Measurements from ENCODE around the gene ZNF385A.
A peak's percentile ranks its signal among the peaks of the same experiment; 100 is the strongest.

ZNF385A gene

DNA sequence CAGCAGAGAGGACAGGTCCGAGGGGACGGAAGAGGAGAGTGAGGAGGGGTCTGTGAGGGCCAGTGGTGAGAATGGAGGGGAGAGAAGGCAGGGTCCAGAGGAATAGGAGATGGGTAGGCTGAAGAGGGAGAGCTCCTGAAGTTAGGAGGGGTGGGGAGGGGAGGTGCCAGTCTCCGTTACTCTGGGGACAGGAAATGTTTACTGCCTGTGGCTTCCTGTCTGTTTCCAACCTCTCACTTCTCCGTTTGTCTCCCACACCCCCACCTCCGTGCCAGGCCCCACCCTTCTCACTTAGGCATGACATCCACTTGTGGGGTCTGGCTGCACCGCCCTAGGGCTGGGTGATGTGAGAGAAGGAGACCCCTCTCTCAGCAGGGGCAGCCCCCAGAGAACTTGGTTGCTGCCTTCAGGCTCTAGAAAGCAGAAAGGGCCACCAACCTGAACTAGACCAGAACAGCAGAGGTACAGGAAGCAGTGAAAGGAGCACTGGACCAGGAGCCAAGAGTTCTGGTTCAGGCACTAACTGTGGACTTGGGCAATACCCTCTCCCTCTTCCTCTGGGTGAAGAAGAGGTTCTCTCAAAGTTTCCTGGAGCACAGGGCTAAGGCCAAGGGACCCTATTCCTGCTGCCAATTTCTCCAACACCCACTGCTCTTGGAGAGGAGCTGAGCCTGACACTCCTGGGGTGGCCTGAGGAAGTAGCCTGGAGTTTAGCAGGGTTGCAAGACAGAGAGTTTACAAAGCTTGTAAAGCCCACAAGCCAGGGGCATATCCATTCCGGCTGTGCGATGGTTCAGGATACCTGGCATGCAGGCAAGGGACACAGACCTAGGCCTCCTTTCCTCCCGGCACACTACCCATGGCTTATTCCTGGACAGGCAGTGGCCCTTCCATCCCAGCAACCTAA is 29.0 kb upstream of the ZNF385A start:
- TF ChIP-seq CTCF (conservative IDR thresholded peaks at IDR 0.05; ENCODE audit: low read length): no peak
- peak overlapping the region; percentile 18 for H3K4me3 ChIP-seq (ENCODE audit: low read length)
- DNase-seq (ENCODE audit: low read depth): peak; percentile 66

- peak overlapping the region; percentile 13 for H3K4me3 ChIP-seq (ENCODE audit: low read length)
- TF ChIP-seq CTCF (conservative IDR thresholded peaks at IDR 0.05; ENCODE audit: low read length): no peak
- DNase-seq (ENCODE audit: low read depth): no peak
Measured at GRCh38 chr12:54412786-54413185, 28.3 kb upstream of the ZNF385A start.

- H3K4me3 ChIP-seq (ENCODE audit: low read length): peak overlapping the region; percentile 13
Measured at GRCh38 chr12:54412348-54412747, 27.8 kb upstream of the ZNF385A start.

GRCh38 chr12:54411391-54412241 is 27.1 kb upstream of the ZNF385A start:
- no peak for TF ChIP-seq CTCF (conservative IDR thresholded peaks at IDR 0.05; ENCODE audit: low read length)
- H3K4me3 ChIP-seq (ENCODE audit: low read length): no peak overlapping the region
- peak; percentile 98 for DNase-seq (ENCODE audit: low read depth)

More at GRCh38 chr12:54412348-54412747, 27.8 kb upstream of the ZNF385A start:
- TF ChIP-seq CTCF (conservative IDR thresholded peaks at IDR 0.05; ENCODE audit: low read length): no peak
- DNase-seq (ENCODE audit: low read depth): no peak

DNA sequence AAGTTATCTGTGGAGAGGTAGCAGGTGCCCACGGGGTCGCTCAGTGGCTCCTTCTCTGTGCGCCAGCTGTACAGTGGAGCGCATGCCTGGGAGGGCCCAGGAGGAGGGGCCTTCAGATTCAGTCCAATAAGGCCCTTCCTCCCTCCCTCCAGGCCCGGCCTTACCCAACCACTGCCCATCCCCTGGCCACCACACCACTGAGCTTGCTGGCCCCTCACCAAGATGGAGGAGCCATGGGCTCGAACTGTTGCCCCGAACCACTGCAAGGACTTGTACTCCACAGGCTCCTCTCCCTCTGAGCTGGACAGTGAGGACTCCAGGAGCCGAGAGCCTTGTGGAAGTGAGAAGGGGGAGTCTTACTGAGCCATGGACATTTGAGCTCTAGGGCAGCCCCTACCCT is 24.7 kb upstream of the ZNF385A start:
- no peak overlapping the region for H3K4me3 ChIP-seq (ENCODE audit: low read length)
- no peak for TF ChIP-seq CTCF (conservative IDR thresholded peaks at IDR 0.05; ENCODE audit: low read length)
- no peak for DNase-seq (ENCODE audit: low read depth)

DNA sequence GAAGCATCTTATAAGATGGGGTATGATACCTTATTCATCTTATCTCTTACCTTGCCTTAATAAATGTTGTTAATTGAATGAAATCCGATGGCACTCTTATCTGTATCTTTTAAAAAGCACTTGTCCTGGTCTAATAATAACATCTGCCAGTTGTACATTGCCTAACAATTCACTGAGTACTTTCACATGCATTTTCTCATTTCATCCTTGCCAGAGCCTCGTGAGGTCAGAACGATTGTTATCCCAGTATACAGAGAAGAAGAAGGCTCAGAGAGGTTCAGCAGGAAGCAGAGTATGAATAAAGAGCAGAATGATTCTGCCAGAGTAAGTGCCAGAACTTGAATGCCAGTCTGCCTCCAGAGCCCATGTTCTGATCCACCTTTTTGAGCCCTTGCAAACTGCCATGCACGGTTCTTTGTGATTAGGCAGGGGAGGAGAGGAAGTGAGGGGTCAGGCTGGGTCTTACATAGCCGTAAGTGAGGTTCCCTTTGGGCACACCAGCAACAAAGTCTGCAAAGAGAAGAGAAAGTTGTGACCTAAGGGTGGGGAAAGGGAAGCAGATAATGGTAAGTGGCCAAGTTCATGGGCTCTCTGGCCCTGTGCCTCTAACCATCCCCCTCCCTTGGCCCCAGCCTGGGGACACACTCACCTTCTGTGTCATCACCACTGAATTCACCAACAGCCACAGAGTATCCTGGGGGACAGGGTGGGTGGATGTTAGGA is 22.8 kb upstream of the ZNF385A start:
- H3K4me3 ChIP-seq (ENCODE audit: low read length): no peak overlapping the region
- DNase-seq (ENCODE audit: low read depth): no peak
- no peak for TF ChIP-seq CTCF (conservative IDR thresholded peaks at IDR 0.05; ENCODE audit: low read length)

Data from AG10803 (cell line).